HepG2 (cell line): ENCODE results near the gene IL1RL2. TPM values are rescaled to one million over a fixed set of nuclear protein-coding genes. Genes with fewer than 3 reads are reported as not detected.

ENCODE experiments used
- ATAC-seq: fragments of 200-7000 bp; cut with Tn5 transposase; 3 replicates; pipeline ENCODE4 v1.9.1; 2020; ENCODE audit warnings: mild to moderate bottlenecking, moderate library complexity
- BruUV-seq: library from RNA; stranded (reverse); fragments of 400-500 nt; replicated peaks from 2 replicates; lab custom pipeline; 2021; lab: Mats Ljungman, UMichigan
- CTCF ChIA-PET: fragments of 300-600 bp; formaldehyde crosslinking; extraction: SDS; loops from one replicate; lab custom pipeline; 2021; ENCODE audit warnings: low total read pairs, inconsistent platforms, low intra/inter-chr PET ratio; lab: Yijun Ruan, JAX
- POLR2A ChIA-PET: fragments of 350-600 bp; sonication (Branson Sonifier 250); formaldehyde crosslinking; loops from one replicate; lab custom pipeline; 2020; ENCODE audit warnings: antibody characterized with exemption, inconsistent platforms; lab: Yijun Ruan, JAX
- DNase-seq: peaks from one replicate; pipeline ENCODE4 v3.0.0-alpha.2; 2015; ENCODE audit warnings: low spot score
- FAIRE-seq: peaks from 3 replicates; lab custom pipeline; 2011; peaks lifted over from hg19 to GRCh38; lab: Jason Lieb, UNC
- H2AFZ ChIP-seq: one replicate; pipeline ENCODE4 v1.6.1; 2011; ENCODE audit warnings: low read length, inconsistent platforms
- H3K27ac ChIP-seq: fragments of 300-600 bp; 3 replicates; pipeline ENCODE4 v1.8.0; 2011; ENCODE audit warnings: mixed run types, mild to moderate bottlenecking, mixed read lengths, low read length, inconsistent platforms; ENCODE audit not compliant: insufficient read depth; ENCODE audit errors: extremely low read length
- H3K27me3 ChIP-seq, 2 experiments: fragments of 200-600 bp in 1 of 2; 2 replicates in 1 of 2; 3 replicates in 1 of 2; pipeline versions ENCODE4 v1.6.0 to v1.8.0; 2011; ENCODE audit warnings: low read length in 2 of 2, mild to moderate bottlenecking in 2 of 2, moderate library complexity in 2 of 2, inconsistent platforms in 1 of 2; ENCODE audit not compliant: insufficient read depth in 2 of 2, control insufficient read depth in 1 of 2
- H3K36me3 ChIP-seq, 2 experiments: fragments of 200-600 bp in 1 of 2; replicated peaks in 1 of 2; 2 replicates in 1 of 2; 3 replicates in 1 of 2; pipeline versions ENCODE4 v1.5.1 to v1.8.0; 2011; ENCODE audit warnings: low read length in 2 of 2, inconsistent platforms in 1 of 2; ENCODE audit not compliant: insufficient read depth in 2 of 2, control insufficient read depth in 1 of 2
- H3K4me1 ChIP-seq: 2 replicates; pipeline ENCODE4 v1.5.1; 2012; ENCODE audit warnings: low read length, inconsistent platforms; ENCODE audit not compliant: insufficient read depth
- H3K4me2 ChIP-seq: 2 replicates; pipeline ENCODE4 v1.6.0; 2011; ENCODE audit warnings: low read depth, low read length, inconsistent platforms
- H3K4me3 ChIP-seq, 3 experiments: fragments of 200-600 bp in 1 of 3; sonication (generic), shearing (Covaris generic) in 1 of 3; replicated peaks in 1 of 3; 2 replicates each; pipeline ENCODE4 v1.5.1; 2011 to 2016; ENCODE audit warnings: low read length in 3 of 3, inconsistent platforms in 2 of 3, low read depth in 2 of 3, mild to moderate bottlenecking in 2 of 3, control low read depth in 1 of 3, mixed read lengths in 1 of 3; ENCODE audit not compliant: insufficient read depth in 1 of 3
- H3K79me2 ChIP-seq: one replicate; pipeline ENCODE4 v1.6.1; 2011; ENCODE audit warnings: low read length, inconsistent platforms; ENCODE audit not compliant: insufficient read depth
- H3K9ac ChIP-seq: 2 replicates; pipeline ENCODE4 v1.6.0; 2011; ENCODE audit warnings: mild to moderate bottlenecking, low read depth, low read length, inconsistent platforms; ENCODE audit not compliant: insufficient read depth
- H3K9me3 ChIP-seq: 2 replicates; pipeline ENCODE4 v1.5.1; 2012; ENCODE audit warnings: mild to moderate bottlenecking, low read length
- H4K20me1 ChIP-seq: 2 replicates; pipeline ENCODE4 v1.6.0; 2011; ENCODE audit warnings: inconsistent platforms, mild to moderate bottlenecking, low read length, moderate library complexity; ENCODE audit not compliant: insufficient read depth
- AGO2 ChIP-seq: fragments of 200-400 bp; formaldehyde crosslinking; optimal IDR thresholded peaks from 2 replicates; pipeline ENCODE3; 2017; ENCODE audit warnings: mild to moderate bottlenecking, low read depth, low read length, moderate library complexity
- POLR2AphosphoS2 ChIP-seq: IDR thresholded peaks from 2 replicates; pipeline ENCODE4 v1.6.1; 2011; ENCODE audit warnings: low read depth, low read length, improper control_type of control experiment
- RBM22 ChIP-seq: fragments of 200-400 bp; formaldehyde crosslinking; optimal IDR thresholded peaks from 2 replicates; pipeline ENCODE3; 2017; ENCODE audit warnings: mild to moderate bottlenecking, low read length, moderate library complexity
- RXRB ChIP-seq: IDR thresholded peaks from 2 replicates; pipeline ENCODE4 v1.6.1; 2016; ENCODE audit warnings: borderline replicate concordance, missing genetic modification reagents, missing compliant biosample characterization
- SSRP1 ChIP-seq: IDR thresholded peaks from 2 replicates; pipeline ENCODE4 v1.6.1; 2016; ENCODE audit warnings: control low read depth
- WGBS: methylation state at CpG from one replicate; pipeline ENCODE4 v1.1.6; 2017; ENCODE audit warnings: low lambda C conversion rate; 5-methylcytosine and 5-hydroxymethylcytosine counted together
- in situ Hi-C: cut with HindIII; loops from 2 replicates; pipeline ENCODE4 v1.10.0; 2017; ENCODE audit warnings: low pct_unique_long_range_greater_than_20kb; ENCODE audit not compliant: extremely low pct_ligation_motif_present
- intact Hi-C: fragments of 100-400 bp; cut with micrococcal nuclease; formaldehyde crosslinking; loops from one replicate; pipeline ENCODE4 v1.10.0; 2022; ENCODE audit not compliant: unreplicated experiment
- polyA plus RNA-seq, 8 experiments: library from polyadenylated mRNA; depleted of rRNA in 3 of 8; stranded (reverse) in 7 of 8; unstranded in 1 of 8; fragments of >200 nt; fragmentation: Illumina TruSeq in 4 of 8; extraction: Trizol in 4 of 8; gene quantifications; 2 replicates each; pipeline versions ENCODE4 v1.2.1 to v1.2.3, GENCODE V29; 2011 to 2016; ENCODE audit warnings: low read depth in 4 of 8, missing spikeins in 1 of 8, mixed read lengths in 1 of 8; ENCODE audit not compliant: insufficient read depth in 1 of 8
- total RNA-seq, 5 experiments: library from RNA; depleted of rRNA; stranded (reverse); fragments of >200 nt; fragmentation: Illumina TruSeq; extraction: Trizol; gene quantifications; 2 replicates each; pipeline ENCODE4 v1.2.3, GENCODE V29; 2016; ENCODE audit warnings: low read depth in 1 of 5
- TF ChIP-seq, protein P1 (sequence below): IDR thresholded peaks from 2 replicates; pipeline ENCODE4 v1.6.1; 2018; ENCODE audit warnings: missing genetic modification reagents, mild to moderate bottlenecking, missing compliant biosample characterization
- TF ChIP-seq, protein P2 (sequence below): sonication (generic); formaldehyde crosslinking; IDR thresholded peaks from 2 replicates; pipeline ENCODE4 v1.5.1; 2020; ENCODE audit warnings: mild to moderate bottlenecking, missing genetic modification reagents, moderate library complexity
- TF ChIP-seq, protein P3 (sequence below): sonication (generic); formaldehyde crosslinking; IDR thresholded peaks from 2 replicates; pipeline ENCODE4 v1.5.1; 2020; ENCODE audit warnings: mild to moderate bottlenecking, missing genetic modification reagents, borderline replicate concordance

The IL1RL2 gene
- total and polyA plus RNA-seq, 2 of the 13 experiments (the other 11 are each of a cell fraction or from before 2014, with no cell fraction given), result 0.03 TPM; not detected in 1

DNA sequence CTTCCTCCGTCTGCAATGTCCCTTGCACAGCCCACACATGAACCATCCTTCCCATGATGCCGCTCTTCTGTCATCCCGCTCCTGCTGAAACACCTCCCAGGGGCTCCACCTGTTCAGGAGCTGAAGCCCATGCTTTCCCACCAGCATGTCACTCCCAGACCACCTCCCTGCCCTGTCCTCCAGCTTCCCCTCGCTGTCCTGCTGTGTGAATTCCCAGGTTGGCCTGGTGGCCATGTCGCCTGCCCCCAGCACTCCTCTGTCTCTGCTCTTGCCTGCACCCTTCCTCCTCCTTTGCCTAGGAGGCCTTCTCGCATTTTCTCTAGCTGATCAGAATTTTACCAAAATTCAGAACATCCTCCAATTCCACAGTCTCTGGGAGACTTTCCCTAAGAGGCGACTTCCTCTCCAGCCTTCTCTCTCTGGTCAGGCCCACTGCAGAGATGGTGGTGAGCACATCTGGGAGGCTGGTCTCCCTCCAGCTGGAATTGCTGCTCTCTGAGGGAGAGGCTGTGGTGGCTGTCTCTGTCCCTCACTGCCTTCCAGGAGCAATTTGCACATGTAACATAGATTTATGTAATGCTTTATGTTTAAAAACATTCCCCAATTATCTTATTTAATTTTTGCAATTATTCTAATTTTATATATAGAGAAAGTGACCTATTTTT lies 8.9 kb upstream of the IL1RL2 start:
- no peak overlapping the region for H3K27ac ChIP-seq
- H3K27me3 ChIP-seq, result no peaks in the 10 kb centered on the region
- no peak overlapping the region for H3K4me2 ChIP-seq
- in situ Hi-C loops (no loop called here), intact Hi-C loops (no loop called here)
- no peaks in the 10 kb centered on the region for H3K79me2 ChIP-seq
- ATAC-seq, result no peak
- peaks cover 34% of the 10 kb centered on the region for H3K4me1 ChIP-seq
- ChIA-PET CTCF (no interaction called here), POLR2A (no interaction called here)
- H3K9me3 ChIP-seq, result no peaks in the 10 kb centered on the region
- no TSS peak for BruUV-seq
- WGBS, result 92% methylated on average over 7 of the region's 7 CpGs
- no peak for DNase-seq
- FAIRE-seq, result no peak
- peaks cover 13 to 49% of the 10 kb centered on the region in 2 experiments for H3K36me3 ChIP-seq
- no peaks in the 10 kb centered on the region for H4K20me1 ChIP-seq
- no peak overlapping the region for H3K4me3 ChIP-seq
- H2AFZ ChIP-seq, result no peak overlapping the region
- TF ChIP-seq AGO2 (peak; percentile 72), RXRB (CRISPR knock-in tag) (no peak), SSRP1 (CRISPR knock-in tag) (peak; percentile 54; the same call in 1 of the 2 replicates), POLR2AphosphoS2 (0 out of 2 replicates have a peak, but pooled peaks have one; percentile 21), RBM22 (peak; percentile 93)
- TF ChIP-seq, protein P1, sequence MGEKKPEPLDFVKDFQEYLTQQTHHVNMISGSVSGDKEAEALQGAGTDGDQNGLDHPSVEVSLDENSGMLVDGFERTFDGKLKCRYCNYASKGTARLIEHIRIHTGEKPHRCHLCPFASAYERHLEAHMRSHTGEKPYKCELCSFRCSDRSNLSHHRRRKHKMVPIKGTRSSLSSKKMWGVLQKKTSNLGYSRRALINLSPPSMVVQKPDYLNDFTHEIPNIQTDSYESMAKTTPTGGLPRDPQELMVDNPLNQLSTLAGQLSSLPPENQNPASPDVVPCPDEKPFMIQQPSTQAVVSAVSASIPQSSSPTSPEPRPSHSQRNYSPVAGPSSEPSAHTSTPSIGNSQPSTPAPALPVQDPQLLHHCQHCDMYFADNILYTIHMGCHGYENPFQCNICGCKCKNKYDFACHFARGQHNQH, result no peak
- TF ChIP-seq, protein P2, sequence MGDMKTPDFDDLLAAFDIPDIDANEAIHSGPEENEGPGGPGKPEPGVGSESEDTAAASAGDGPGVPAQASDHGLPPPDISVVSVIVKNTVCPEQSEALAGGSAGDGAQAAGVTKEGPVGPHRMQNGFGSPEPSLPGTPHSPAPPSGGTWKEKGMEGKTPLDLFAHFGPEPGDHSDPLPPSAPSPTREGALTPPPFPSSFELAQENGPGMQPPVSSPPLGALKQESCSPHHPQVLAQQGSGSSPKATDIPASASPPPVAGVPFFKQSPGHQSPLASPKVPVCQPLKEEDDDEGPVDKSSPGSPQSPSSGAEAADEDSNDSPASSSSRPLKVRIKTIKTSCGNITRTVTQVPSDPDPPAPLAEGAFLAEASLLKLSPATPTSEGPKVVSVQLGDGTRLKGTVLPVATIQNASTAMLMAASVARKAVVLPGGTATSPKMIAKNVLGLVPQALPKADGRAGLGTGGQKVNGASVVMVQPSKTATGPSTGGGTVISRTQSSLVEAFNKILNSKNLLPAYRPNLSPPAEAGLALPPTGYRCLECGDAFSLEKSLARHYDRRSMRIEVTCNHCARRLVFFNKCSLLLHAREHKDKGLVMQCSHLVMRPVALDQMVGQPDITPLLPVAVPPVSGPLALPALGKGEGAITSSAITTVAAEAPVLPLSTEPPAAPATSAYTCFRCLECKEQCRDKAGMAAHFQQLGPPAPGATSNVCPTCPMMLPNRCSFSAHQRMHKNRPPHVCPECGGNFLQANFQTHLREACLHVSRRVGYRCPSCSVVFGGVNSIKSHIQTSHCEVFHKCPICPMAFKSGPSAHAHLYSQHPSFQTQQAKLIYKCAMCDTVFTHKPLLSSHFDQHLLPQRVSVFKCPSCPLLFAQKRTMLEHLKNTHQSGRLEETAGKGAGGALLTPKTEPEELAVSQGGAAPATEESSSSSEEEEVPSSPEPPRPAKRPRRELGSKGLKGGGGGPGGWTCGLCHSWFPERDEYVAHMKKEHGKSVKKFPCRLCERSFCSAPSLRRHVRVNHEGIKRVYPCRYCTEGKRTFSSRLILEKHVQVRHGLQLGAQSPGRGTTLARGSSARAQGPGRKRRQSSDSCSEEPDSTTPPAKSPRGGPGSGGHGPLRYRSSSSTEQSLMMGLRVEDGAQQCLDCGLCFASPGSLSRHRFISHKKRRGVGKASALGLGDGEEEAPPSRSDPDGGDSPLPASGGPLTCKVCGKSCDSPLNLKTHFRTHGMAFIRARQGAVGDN, result peak; percentile 54
- TF ChIP-seq, protein P3, sequence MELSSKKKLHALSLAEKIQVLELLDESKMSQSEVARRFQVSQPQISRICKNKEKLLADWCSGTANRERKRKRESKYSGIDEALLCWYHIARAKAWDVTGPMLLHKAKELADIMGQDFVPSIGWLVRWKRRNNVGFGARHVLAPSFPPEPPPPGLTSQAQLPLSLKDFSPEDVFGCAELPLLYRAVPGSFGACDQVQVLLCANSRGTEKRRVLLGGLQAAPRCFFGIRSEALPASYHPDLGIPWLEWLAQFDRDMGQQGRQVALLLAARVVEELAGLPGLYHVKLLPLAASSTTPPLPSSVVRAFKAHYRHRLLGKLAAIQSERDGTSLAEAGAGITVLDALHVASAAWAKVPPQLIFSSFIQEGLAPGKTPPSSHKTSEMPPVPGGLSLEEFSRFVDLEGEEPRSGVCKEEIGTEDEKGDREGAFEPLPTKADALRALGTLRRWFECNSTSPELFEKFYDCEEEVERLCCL (CRISPR knock-in tag), result no peak
- no peak overlapping the region for H3K9ac ChIP-seq
